ENCODE results near the gene RMND5B.
"Not testable (repeated sequence)": the region's sequence is repeated elsewhere in the genome, so short reads cannot be mapped to it uniquely, and the experiment has no call there.

The RMND5B gene

GRCh38 chr5:178114325-178115135 lies 16.3 kb upstream of the RMND5B start:
- DNase-seq = peak in 1 of 5 donors; percentile 37

- no peak for DNase-seq
Measured at GRCh38 chr5:178115136-178115813, 15.5 kb upstream of the RMND5B start.

- DNase-seq = no peak
Measured at GRCh38 chr5:178115814-178116142, 15.0 kb upstream of the RMND5B start.

GRCh38 chr5:178116143-178116885 lies 14.5 kb upstream of the RMND5B start:
- DNase-seq = peak; percentile 53 to 72 (median 62)

GRCh38 chr5:178117923-178118701 lies 12.7 kb upstream of the RMND5B start:
- DNase-seq = no peak

GRCh38 chr5:178119915-178120606 lies 10.8 kb upstream of the RMND5B start:
- no peak for DNase-seq

GRCh38 chr5:178120607-178121357 lies 10.0 kb upstream of the RMND5B start:
- peak; percentile 67 to 85 (median 79) for DNase-seq

- DNase-seq = no peak
Measured at GRCh38 chr5:178121391-178122276, 9.2 kb upstream of the RMND5B start.

GRCh38 chr5:178122346-178122745 lies 8.5 kb upstream of the RMND5B start:
- no peak for DNase-seq

GRCh38 chr5:178123094-178123965 lies 7.5 kb upstream of the RMND5B start:
- DNase-seq = no peak

GRCh38 chr5:178123966-178124925 lies 6.6 kb upstream of the RMND5B start:
- DNase-seq = no peak

- DNase-seq = no peak
Measured at GRCh38 chr5:178125253-178125906, 5.4 kb upstream of the RMND5B start.

- no peak for DNase-seq
Measured at GRCh38 chr5:178126556-178126955, 4.3 kb upstream of the RMND5B start.

GRCh38 chr5:178127300-178128009 lies 3.4 kb upstream of the RMND5B start:
- DNase-seq = not testable (repeated sequence)

GRCh38 chr5:178129296-178129695 lies 1.5 kb upstream of the RMND5B start:
- DNase-seq = no peak

GRCh38 chr5:178130234-178130575 lies 609 bp upstream of the RMND5B start:
- DNase-seq = not testable (repeated sequence)

- no peak for DNase-seq
Measured at GRCh38 chr5:178131446-178131996, 707 bp downstream of the RMND5B start.
